ENCODE data around the gene PDE3A.

- TF ChIP-seq CTCF (conservative IDR thresholded peaks at IDR 0.05; ENCODE audit: low read length) (no peak), EZH2phosphoT487 (IDR thresholded peaks at IDR 0.05; ENCODE audit: borderline replicate concordance) (no peak)
These were observed 82.3 kb downstream of the PDE3A start for GRCh38 chr12:20450591-20451180.

All from Loucy (cell line).